H9 (cell line): ENCODE data around the gene TGFA. TPM values are rescaled to one million over a fixed set of nuclear protein-coding genes. Genes with fewer than 3 reads are reported as not detected.

ENCODE experiments used
- DNase-seq: peaks from one replicate; pipeline ENCODE4 v3.0.0-alpha.2; 2017
- H2AFZ ChIP-seq: one replicate; pipeline ENCODE4 v1.6.1; 2013; ENCODE audit warnings: mild to moderate bottlenecking, low read length, control low read depth, moderate library complexity
- H2AK5ac ChIP-seq: 2 replicates; pipeline ENCODE4 v1.6.1; 2013; ENCODE audit warnings: low read length, control low read depth, mixed read lengths; ENCODE audit not compliant: insufficient read length
- H2BK120ac ChIP-seq: one replicate; pipeline ENCODE4 v1.6.1; 2013; ENCODE audit warnings: low read depth, mild to moderate bottlenecking, low read length, control low read depth, inconsistent platforms; ENCODE audit not compliant: poor library complexity, severe bottlenecking
- H2BK12ac ChIP-seq: 2 replicates; pipeline ENCODE4 v1.6.1; 2013; ENCODE audit warnings: low read length, control low read depth, mixed read lengths, low read depth; ENCODE audit not compliant: insufficient read length
- H2BK15ac ChIP-seq: 2 replicates; pipeline ENCODE4 v1.6.1; 2013; ENCODE audit warnings: low read depth, low read length, control low read depth
- H2BK20ac ChIP-seq: one replicate; pipeline ENCODE4 v1.6.1; 2013; ENCODE audit warnings: low read depth, mild to moderate bottlenecking, low read length, control low read depth, inconsistent platforms; ENCODE audit not compliant: poor library complexity, severe bottlenecking
- H2BK5ac ChIP-seq: 2 replicates; pipeline ENCODE4 v1.6.1; 2013; ENCODE audit warnings: low read length, control low read depth, mixed read lengths; ENCODE audit not compliant: insufficient read length
- H3K14ac ChIP-seq: 2 replicates; pipeline ENCODE4 v1.6.1; 2013; ENCODE audit warnings: low read length, control low read depth; ENCODE audit not compliant: insufficient read depth
- H3K18ac ChIP-seq: 2 replicates; pipeline ENCODE4 v1.6.1; 2013; ENCODE audit warnings: low read depth, mild to moderate bottlenecking, mixed read lengths, low read length, control low read depth; ENCODE audit not compliant: insufficient read length
- H3K23ac ChIP-seq: 2 replicates; pipeline ENCODE4 v1.6.1; 2013; ENCODE audit warnings: low read length, control low read depth, mixed read lengths, low read depth; ENCODE audit not compliant: insufficient read length
- H3K23me2 ChIP-seq: 2 replicates; pipeline ENCODE4 v1.6.1; 2013; ENCODE audit warnings: low read depth, mild to moderate bottlenecking, mixed read lengths, low read length, control low read depth; ENCODE audit not compliant: insufficient read length, poor library complexity, severe bottlenecking
- H3K27ac ChIP-seq: 2 replicates; pipeline ENCODE4 v1.5.1; 2013; ENCODE audit warnings: low read length, control low read depth, mixed read lengths, low read depth; ENCODE audit not compliant: insufficient read length
- H3K27me3 ChIP-seq: 2 replicates; pipeline ENCODE4 v1.6.1; 2013; ENCODE audit warnings: low read length, control low read depth, inconsistent platforms; ENCODE audit not compliant: insufficient read depth
- H3K4ac ChIP-seq: 2 replicates; pipeline ENCODE4 v1.6.1; 2013; ENCODE audit warnings: low read depth, mild to moderate bottlenecking, control low read depth, inconsistent platforms, low read length, moderate library complexity
- H3K4me1 ChIP-seq: 2 replicates; pipeline ENCODE4 v1.6.1; 2013; ENCODE audit warnings: low read length, control low read depth, inconsistent platforms; ENCODE audit not compliant: insufficient read depth
- H3K4me2 ChIP-seq: 2 replicates; pipeline ENCODE4 v1.6.1; 2013; ENCODE audit warnings: low read length, control low read depth, mixed read lengths; ENCODE audit not compliant: insufficient read length, insufficient read depth
- H3K56ac ChIP-seq: 2 replicates; pipeline ENCODE4 v1.6.1; 2013; ENCODE audit warnings: low read depth, mild to moderate bottlenecking, mixed read lengths, low read length, control low read depth; ENCODE audit not compliant: insufficient read length
- H3K79me1 ChIP-seq: 2 replicates; pipeline ENCODE4 v1.6.1; 2013; ENCODE audit warnings: low read depth, mild to moderate bottlenecking, moderate library complexity, low read length, control low read depth, inconsistent platforms; ENCODE audit not compliant: insufficient read depth, poor library complexity, severe bottlenecking
- H3K79me2 ChIP-seq: 2 replicates; pipeline ENCODE4 v1.6.1; 2013; ENCODE audit warnings: low read length, control low read depth, inconsistent platforms; ENCODE audit not compliant: insufficient read depth
- H3K9ac ChIP-seq: 2 replicates; pipeline ENCODE4 v1.6.1; 2013; ENCODE audit warnings: low read length, control low read depth, mixed read lengths; ENCODE audit not compliant: insufficient read length; ENCODE audit errors: extremely low read depth
- H3K9me3 ChIP-seq: one replicate; pipeline ENCODE4 v1.6.1; 2013; ENCODE audit warnings: low read depth, low read length, inconsistent platforms; ENCODE audit not compliant: control insufficient read depth
- H3T11ph ChIP-seq: one replicate; pipeline ENCODE4 v1.6.1; 2013; ENCODE audit warnings: mild to moderate bottlenecking, low read length, control low read depth, inconsistent platforms
- H4K20me1 ChIP-seq: one replicate; pipeline ENCODE4 v1.6.1; 2013; ENCODE audit not compliant: control insufficient read depth, insufficient read length, insufficient read depth
- H4K5ac ChIP-seq: 2 replicates; pipeline ENCODE4 v1.6.1; 2013; ENCODE audit warnings: low read depth, mild to moderate bottlenecking, mixed read lengths, low read length, control low read depth; ENCODE audit not compliant: insufficient read length
- H4K8ac ChIP-seq: replicated peaks from 2 replicates; pipeline ENCODE4 v1.6.1; 2013; ENCODE audit warnings: low read length, control low read depth, mixed read lengths, low read depth; ENCODE audit not compliant: insufficient read length
- H4K91ac ChIP-seq: 2 replicates; pipeline ENCODE4 v1.6.1; 2013; ENCODE audit warnings: low read depth, mild to moderate bottlenecking, moderate library complexity, mixed read lengths, low read length, control low read depth; ENCODE audit not compliant: insufficient read length
- H3K27ac Mint-ChIP-seq, 3 experiments: 2 replicates in 2 of 3; 3 replicates in 1 of 3; pipeline ENCODE4 v1.8.0; 2020 to 2021; ENCODE audit warnings: mixed read lengths in 3 of 3, mild to moderate bottlenecking in 1 of 3, moderate library complexity in 1 of 3
- H3K27me3 Mint-ChIP-seq: 2 replicates; pipeline ENCODE4 v1.8.0; 2021; ENCODE audit warnings: low read depth, mild to moderate bottlenecking, moderate library complexity, mixed read lengths
- H3K36me3 Mint-ChIP-seq, 3 experiments: 2 replicates in 2 of 3; 3 replicates in 1 of 3; pipeline ENCODE4 v1.8.0; 2020 to 2021; ENCODE audit warnings: low read depth in 3 of 3, mixed read lengths in 3 of 3; ENCODE audit not compliant: insufficient read depth in 1 of 3
- H3K4me1 Mint-ChIP-seq, 2 experiments: 2 replicates each; pipeline ENCODE4 v1.8.0; 2020; ENCODE audit warnings: mixed read lengths in 2 of 2
- H3K4me3 Mint-ChIP-seq, 2 experiments: 2 replicates in 1 of 2; 3 replicates in 1 of 2; pipeline ENCODE4 v1.8.0; 2020 to 2021; ENCODE audit warnings: mild to moderate bottlenecking in 2 of 2, mixed read lengths in 2 of 2, moderate library complexity in 1 of 2
- H3K9me3 Mint-ChIP-seq, 2 experiments: 2 replicates in 1 of 2; 3 replicates in 1 of 2; pipeline ENCODE4 v1.8.0; 2020; ENCODE audit warnings: mild to moderate bottlenecking in 2 of 2, mixed read lengths in 2 of 2, moderate library complexity in 1 of 2
- WGBS: extraction: QIAGEN DNeasy Blood & Tissue Kit; methylation state at CpG from one replicate; pipeline ENCODE4 v1.1.7; 2013; ENCODE audit warnings: missing lambda C conversion rate, low lambda C conversion rate, mixed read lengths; ENCODE audit not compliant: insufficient read length; ENCODE audit errors: extremely low coverage; 5-methylcytosine and 5-hydroxymethylcytosine counted together
- total RNA-seq: library from RNA; stranded (reverse); gene quantifications from 2 replicates; pipeline ENCODE4 v1.2.1, GENCODE V29; 2021
- TF ChIP-seq, protein P1 (sequence below): fragments of 200-600 bp; sonication (generic); conservative IDR thresholded peaks from 3 replicates; pipeline ENCODE4 v1.8.0; 2021; ENCODE audit warnings: antibody characterized with exemption, mild to moderate bottlenecking

The TGFA gene
- total RNA-seq, 1 experiment from 2014 or later: 3.3 TPM

DNA sequence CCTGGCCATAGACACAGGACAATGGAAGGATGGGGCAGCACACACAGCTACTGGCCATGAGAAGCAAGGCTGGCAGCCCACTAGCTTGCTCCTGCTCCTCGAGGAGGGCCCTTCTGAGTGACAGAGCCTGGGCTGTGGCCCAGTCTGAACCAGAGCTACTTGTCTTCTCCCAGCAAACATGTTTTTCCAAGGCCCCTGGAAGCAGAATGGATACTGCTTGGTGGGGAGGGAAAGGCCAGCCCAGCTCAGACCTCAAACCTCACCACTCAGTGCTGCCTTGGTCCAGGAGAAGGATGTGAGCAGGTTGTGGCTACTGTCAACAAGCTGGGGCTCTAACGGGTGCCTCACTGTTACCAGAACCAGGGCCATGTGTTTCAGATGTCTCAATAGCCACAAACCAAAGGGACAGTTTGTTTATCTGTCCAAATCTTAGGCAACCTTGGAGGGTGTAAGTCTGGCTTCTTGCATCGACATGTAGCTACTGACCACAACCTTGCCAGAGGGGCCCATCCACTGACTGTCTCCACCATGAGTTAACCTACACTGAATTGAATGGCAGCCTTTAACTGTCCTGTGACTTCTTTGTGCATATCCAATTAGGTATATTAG, 98.6 kb downstream of the TGFA start:
- H3K36me3 Mint-ChIP-seq: no peaks in the 10 kb centered on the region
- Histone ChIP-seq H4K91ac (no peak overlapping the region), H3K23me2 (no peaks in the 10 kb centered on the region), H2BK15ac (no peak overlapping the region), H3K18ac (no peak overlapping the region), H3K23ac (no peak overlapping the region), H4K8ac (no peak overlapping the region), H2BK5ac (no peak overlapping the region), H3K27me3 (no peaks in the 10 kb centered on the region), H2BK20ac (no peak overlapping the region), H3K79me1 (no peaks in the 10 kb centered on the region), H2AK5ac (no peak overlapping the region), H3K9ac (no peak overlapping the region), H2BK12ac (no peak overlapping the region), H3T11ph (no peak overlapping the region), H2AFZ (no peak overlapping the region), H4K20me1 (no peaks in the 10 kb centered on the region), H3K14ac (no peak overlapping the region; the same call in 1 of the 2 replicates), H3K9me3 (no peaks in the 10 kb centered on the region), H3K4ac (no peak overlapping the region), H3K56ac (no peak overlapping the region), H3K4me1 (no peaks in the 10 kb centered on the region), H4K5ac (no peak overlapping the region), H3K4me2 (no peak overlapping the region), H2BK120ac (no peak overlapping the region), H3K27ac (no peak overlapping the region), H3K79me2 (no peaks in the 10 kb centered on the region)
- H3K27me3 Mint-ChIP-seq: no peaks in the 10 kb centered on the region
- WGBS: no CpG with 5 or more reads among the region's 3 CpGs
- H3K4me1 Mint-ChIP-seq: peaks cover 27 to 29% of the 10 kb centered on the region in 2 experiments
- H3K9me3 Mint-ChIP-seq: no peaks in the 10 kb centered on the region
- TF ChIP-seq, protein P1, sequence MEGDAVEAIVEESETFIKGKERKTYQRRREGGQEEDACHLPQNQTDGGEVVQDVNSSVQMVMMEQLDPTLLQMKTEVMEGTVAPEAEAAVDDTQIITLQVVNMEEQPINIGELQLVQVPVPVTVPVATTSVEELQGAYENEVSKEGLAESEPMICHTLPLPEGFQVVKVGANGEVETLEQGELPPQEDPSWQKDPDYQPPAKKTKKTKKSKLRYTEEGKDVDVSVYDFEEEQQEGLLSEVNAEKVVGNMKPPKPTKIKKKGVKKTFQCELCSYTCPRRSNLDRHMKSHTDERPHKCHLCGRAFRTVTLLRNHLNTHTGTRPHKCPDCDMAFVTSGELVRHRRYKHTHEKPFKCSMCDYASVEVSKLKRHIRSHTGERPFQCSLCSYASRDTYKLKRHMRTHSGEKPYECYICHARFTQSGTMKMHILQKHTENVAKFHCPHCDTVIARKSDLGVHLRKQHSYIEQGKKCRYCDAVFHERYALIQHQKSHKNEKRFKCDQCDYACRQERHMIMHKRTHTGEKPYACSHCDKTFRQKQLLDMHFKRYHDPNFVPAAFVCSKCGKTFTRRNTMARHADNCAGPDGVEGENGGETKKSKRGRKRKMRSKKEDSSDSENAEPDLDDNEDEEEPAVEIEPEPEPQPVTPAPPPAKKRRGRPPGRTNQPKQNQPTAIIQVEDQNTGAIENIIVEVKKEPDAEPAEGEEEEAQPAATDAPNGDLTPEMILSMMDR: no peak
- H3K27ac Mint-ChIP-seq: no peak overlapping the region
- H3K4me3 Mint-ChIP-seq: no peak overlapping the region
- no peak for DNase-seq
